HG02642 (cell line): ENCODE measurements around the gene RUFY3.
"Not testable (repeated sequence)": the region's sequence is repeated elsewhere in the genome, so short reads cannot be mapped to it uniquely, and the experiment has no call there.

Experiments
- ATAC-seq: cut with Tn5 transposase; IDR thresholded peaks from one replicate; pipeline ENCODE4 v1.9.1; 2021; ENCODE audit warnings: mild to moderate bottlenecking; ENCODE audit not compliant: unreplicated experiment, poor library complexity

The RUFY3 gene

GRCh38 chr4:70836081-70836480 is 114.3 kb downstream of the RUFY3 start:
- ATAC-seq = no peak

GRCh38 chr4:70838204-70838603 is 116.4 kb downstream of the RUFY3 start:
- ATAC-seq = no peak

- ATAC-seq = peak; percentile 62
Observed at GRCh38 chr4:70838666-70839588, 117.2 kb downstream of the RUFY3 start.

- ATAC-seq = peak; percentile 67
Observed at GRCh38 chr4:70839589-70840093, 117.9 kb downstream of the RUFY3 start, which contains the start of gene GRSF1. Gene GRSF1 (minus strand): TSS chr4:70839890. CDS start chr4:70839827, 63 bp downstream.

GRCh38 chr4:70840137-70840536 is 118.4 kb downstream of the RUFY3 start:
- not testable (repeated sequence) for ATAC-seq

- ATAC-seq = not testable (repeated sequence)
Observed at GRCh38 chr4:70840631-70841030, 118.9 kb downstream of the RUFY3 start.

- ATAC-seq = no peak
Observed at GRCh38 chr4:70841211-70841610, 119.4 kb downstream of the RUFY3 start.

GRCh38 chr4:70841951-70842350 is 120.2 kb downstream of the RUFY3 start:
- ATAC-seq = no peak

- ATAC-seq = peak; percentile 14
Observed at GRCh38 chr4:70842761-70843435, 121.1 kb downstream of the RUFY3 start.

- ATAC-seq = peak; percentile 28
Observed at GRCh38 chr4:70844180-70844579, 122.4 kb downstream of the RUFY3 start.

- ATAC-seq = no peak
Observed at GRCh38 chr4:70849291-70849690, 127.5 kb downstream of the RUFY3 start.

- ATAC-seq = no peak
Observed at GRCh38 chr4:70855464-70855863, 133.7 kb downstream of the RUFY3 start.
